Stomach smooth muscle (tissue), 2 donors: ENCODE results near the gene ACSM6.
"Not testable (repeated sequence)": the region's sequence is repeated elsewhere in the genome, so short reads cannot be mapped to it uniquely, and the experiment has no call there.

Experiments used
- H3K27ac ChIP-seq: one replicate; pipeline ENCODE4 v1.7.0; 2013; ENCODE audit warnings: mild to moderate bottlenecking, low read length, inconsistent platforms
- H3K27me3 ChIP-seq, 2 donors: one replicate each; pipeline ENCODE4 v1.7.0; 2013; ENCODE audit warnings: low read length in 2 of 2; ENCODE audit not compliant: insufficient read depth in 2 of 2, control insufficient read depth in 1 of 2
- H3K36me3 ChIP-seq, 2 donors: one replicate each; pipeline ENCODE4 v1.7.0; 2013; ENCODE audit warnings: low read length in 2 of 2; ENCODE audit not compliant: control insufficient read depth in 2 of 2, insufficient read depth in 2 of 2
- H3K4me1 ChIP-seq: one replicate; pipeline ENCODE4 v1.7.0; 2013; ENCODE audit warnings: low read length; ENCODE audit not compliant: control insufficient read depth, insufficient read depth
- H3K4me3 ChIP-seq, 2 donors: one replicate each; pipeline ENCODE4 v1.7.0; 2013; ENCODE audit warnings: low read length in 2 of 2
- H3K9ac ChIP-seq, 2 donors: one replicate each; pipeline ENCODE4 v1.7.0; 2013; ENCODE audit warnings: low read length in 2 of 2, mild to moderate bottlenecking in 1 of 2
- H3K9me3 ChIP-seq, 2 donors: one replicate each; pipeline ENCODE4 v1.7.0; 2013; ENCODE audit warnings: low read length in 2 of 2; ENCODE audit not compliant: control insufficient read depth in 2 of 2
- donor health status: healthy.
- donor health status: Pancreatic carcinoma.

The ACSM6 gene

GRCh38 chr10:95183271-95184230 is 10.5 kb upstream of the ACSM6 start:
- Histone ChIP-seq H3K27me3 (no peaks in the 10 kb centered on the region), H3K4me3 (peak overlapping the region; percentile 75 to 76), H3K9me3 (no peaks in the 10 kb centered on the region), H3K9ac (peak overlapping the region; percentile 80 to 84), H3K27ac (no peak overlapping the region), H3K4me1 (no peaks in the 10 kb centered on the region), H3K36me3 (no peaks in the 10 kb centered on the region)

GRCh38 chr10:95187617-95188016 is 6.4 kb upstream of the ACSM6 start:
- no peak overlapping the region for H3K9ac ChIP-seq
- H3K9me3 ChIP-seq, result no peaks in the 10 kb centered on the region
- H3K4me1 ChIP-seq, result no peaks in the 10 kb centered on the region
- H3K27me3 ChIP-seq, result no peaks in the 10 kb centered on the region
- no peaks in the 10 kb centered on the region for H3K36me3 ChIP-seq
- no peak overlapping the region for H3K27ac ChIP-seq
- no peak overlapping the region for H3K4me3 ChIP-seq

- Histone ChIP-seq H3K4me3 (no peak overlapping the region), H3K9ac (no peak overlapping the region), H3K27me3 (no peaks in the 10 kb centered on the region), H3K4me1 (no peaks in the 10 kb centered on the region), H3K27ac (no peak overlapping the region), H3K36me3 (no peaks in the 10 kb centered on the region), H3K9me3 (no peaks in the 10 kb centered on the region)
These were observed 5.4 kb upstream of the ACSM6 start for GRCh38 chr10:95188593-95188992.

- no peak overlapping the region for H3K9ac ChIP-seq
- H3K9me3 ChIP-seq, result no peaks in the 10 kb centered on the region
- no peaks in the 10 kb centered on the region for H3K27me3 ChIP-seq
- no peak overlapping the region for H3K27ac ChIP-seq
- H3K4me1 ChIP-seq, result no peaks in the 10 kb centered on the region
- H3K36me3 ChIP-seq, result no peaks in the 10 kb centered on the region
- H3K4me3 ChIP-seq, result no peak overlapping the region
These were observed 2.0 kb downstream of the ACSM6 start for GRCh38 chr10:95196046-95196445.

- H3K27me3 ChIP-seq, result no peaks in the 10 kb centered on the region
- H3K4me1 ChIP-seq, result no peaks in the 10 kb centered on the region
- H3K9me3 ChIP-seq, result no peaks in the 10 kb centered on the region
- H3K4me3 ChIP-seq, result no peak overlapping the region
- no peaks in the 10 kb centered on the region for H3K36me3 ChIP-seq
- no peak overlapping the region for H3K27ac ChIP-seq
- H3K9ac ChIP-seq, result no peak overlapping the region
These were observed 7.7 kb downstream of the ACSM6 start for GRCh38 chr10:95201736-95202135.

DNA sequence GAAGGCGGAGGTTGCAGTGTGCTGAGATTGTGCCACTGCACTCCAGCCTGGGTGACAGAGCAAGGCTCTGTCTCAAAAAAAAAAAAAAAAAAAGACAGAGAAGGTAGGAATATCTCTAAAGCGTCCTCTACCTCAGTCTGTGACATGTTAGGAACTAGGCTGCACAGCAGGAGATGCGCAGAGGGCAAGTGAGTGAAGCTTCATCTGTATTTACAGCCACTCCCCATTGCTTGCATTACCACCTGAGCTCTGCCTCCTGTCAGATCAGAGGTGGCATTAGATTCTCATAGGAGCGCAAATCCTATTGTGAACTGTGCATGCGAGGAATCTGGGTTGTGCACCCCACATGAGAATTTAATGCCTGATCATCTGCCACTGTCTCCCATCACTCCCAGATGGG is 8.8 kb downstream of the ACSM6 start:
- not testable (repeated sequence) for H3K4me1 ChIP-seq, H3K27ac ChIP-seq, H3K9me3 ChIP-seq, H3K36me3 ChIP-seq, H3K4me3 ChIP-seq, H3K27me3 ChIP-seq, H3K9ac ChIP-seq

DNA sequence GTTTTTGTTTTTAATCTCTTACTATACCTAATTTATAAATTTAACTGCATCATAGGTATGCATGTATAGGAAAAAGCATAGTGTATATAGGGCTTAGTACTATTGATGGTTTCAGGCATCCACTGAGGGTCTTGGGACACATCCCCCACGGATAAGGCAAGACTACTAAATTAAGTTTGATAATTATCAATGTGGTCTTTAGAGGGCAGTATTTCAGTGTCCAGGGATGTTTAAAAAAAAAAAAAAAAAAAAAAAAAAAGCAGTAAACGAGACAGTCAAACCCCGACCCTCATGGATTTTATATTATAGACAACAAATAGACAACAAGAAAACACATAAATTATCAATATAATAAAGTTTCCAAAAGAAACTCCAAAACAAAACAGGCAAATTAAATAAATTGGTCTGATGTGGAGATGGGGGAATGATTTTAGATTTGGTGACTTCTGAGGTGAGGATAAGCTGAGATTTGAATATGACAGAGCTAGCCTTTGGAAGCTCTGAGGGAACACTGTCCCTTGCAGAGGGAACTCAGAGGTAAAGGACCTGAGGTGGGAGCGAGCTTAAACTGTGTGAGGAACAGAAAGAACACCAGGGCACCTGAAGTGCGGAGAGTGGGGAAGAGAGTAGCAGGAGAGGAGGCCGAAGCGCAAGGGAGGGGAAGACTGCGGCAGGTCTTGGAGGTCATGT is 14.8 kb downstream of the ACSM6 start:
- H3K4me1 ChIP-seq, result no peaks in the 10 kb centered on the region
- no peak overlapping the region for H3K4me3 ChIP-seq
- no peaks in the 10 kb centered on the region for H3K36me3 ChIP-seq
- H3K27ac ChIP-seq, result no peak overlapping the region
- H3K9me3 ChIP-seq, result no peaks in the 10 kb centered on the region
- no peak overlapping the region for H3K9ac ChIP-seq
- H3K27me3 ChIP-seq, result no peaks in the 10 kb centered on the region

GRCh38 chr10:95209509-95210127 is 15.6 kb downstream of the ACSM6 start:
- Histone ChIP-seq H3K9me3 (no peaks in the 10 kb centered on the region), H3K27me3 (no peaks in the 10 kb centered on the region), H3K36me3 (no peaks in the 10 kb centered on the region), H3K4me1 (no peaks in the 10 kb centered on the region), H3K27ac (no peak overlapping the region), H3K4me3 (no peak overlapping the region), H3K9ac (no peak overlapping the region)

- H3K4me3 ChIP-seq, result no peak overlapping the region
- H3K9me3 ChIP-seq, result no peaks in the 10 kb centered on the region
- no peak overlapping the region for H3K9ac ChIP-seq
- no peaks in the 10 kb centered on the region for H3K27me3 ChIP-seq
- H3K4me1 ChIP-seq, result no peaks in the 10 kb centered on the region
- no peaks in the 10 kb centered on the region for H3K36me3 ChIP-seq
- H3K27ac ChIP-seq, result no peak overlapping the region
These were observed 17.7 kb downstream of the ACSM6 start for GRCh38 chr10:95211606-95212279.

DNA sequence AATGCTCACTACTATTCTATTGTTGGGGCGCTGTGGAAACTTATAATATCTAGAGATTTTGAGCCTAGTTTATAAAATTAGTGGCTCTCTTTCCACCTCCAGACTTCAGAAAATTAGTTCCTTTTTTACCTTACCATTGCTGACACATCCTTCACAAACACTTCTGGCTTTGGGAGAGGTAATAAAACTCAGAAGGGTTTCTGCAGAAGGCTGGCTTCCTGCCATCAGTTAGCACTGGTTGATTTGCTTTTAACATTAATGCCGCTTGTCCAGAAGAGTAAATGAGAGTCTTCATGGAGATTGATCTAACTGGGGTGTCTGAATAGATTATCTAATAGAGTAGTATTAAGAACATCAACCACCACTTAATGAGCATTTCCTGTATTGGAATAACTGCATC is 20.3 kb downstream of the ACSM6 start:
- Histone ChIP-seq H3K27ac (no peak overlapping the region), H3K9ac (no peak overlapping the region), H3K36me3 (no peaks in the 10 kb centered on the region), H3K4me3 (no peak overlapping the region), H3K27me3 (no peaks in the 10 kb centered on the region), H3K9me3 (no peaks in the 10 kb centered on the region), H3K4me1 (no peaks in the 10 kb centered on the region)
